Hematopoietic multipotent progenitor cell treated with erythropoietin and hydrocortisone succinate and interleukin-3 and kit ligand, for 4 days (in vitro differentiated cells): ENCODE data around the gene TBC1D7.
A peak's percentile ranks its signal among the peaks of the same experiment; 100 is the strongest.
"Not testable (repeated sequence)": the region's sequence is repeated elsewhere in the genome, so short reads cannot be mapped to it uniquely, and the experiment has no call there.

Experiments
- DNase-seq: peaks from one replicate; pipeline ENCODE4 v3.0.0-alpha.2; 2015

Gene TBC1D7

GRCh38 chr6:13355999-13356785 is 27.9 kb upstream of the TBC1D7 start:
- no peak for DNase-seq

- DNase-seq: peak; percentile 90
Observed at GRCh38 chr6:13355043-13355945, 27.0 kb upstream of the TBC1D7 start.

DNA sequence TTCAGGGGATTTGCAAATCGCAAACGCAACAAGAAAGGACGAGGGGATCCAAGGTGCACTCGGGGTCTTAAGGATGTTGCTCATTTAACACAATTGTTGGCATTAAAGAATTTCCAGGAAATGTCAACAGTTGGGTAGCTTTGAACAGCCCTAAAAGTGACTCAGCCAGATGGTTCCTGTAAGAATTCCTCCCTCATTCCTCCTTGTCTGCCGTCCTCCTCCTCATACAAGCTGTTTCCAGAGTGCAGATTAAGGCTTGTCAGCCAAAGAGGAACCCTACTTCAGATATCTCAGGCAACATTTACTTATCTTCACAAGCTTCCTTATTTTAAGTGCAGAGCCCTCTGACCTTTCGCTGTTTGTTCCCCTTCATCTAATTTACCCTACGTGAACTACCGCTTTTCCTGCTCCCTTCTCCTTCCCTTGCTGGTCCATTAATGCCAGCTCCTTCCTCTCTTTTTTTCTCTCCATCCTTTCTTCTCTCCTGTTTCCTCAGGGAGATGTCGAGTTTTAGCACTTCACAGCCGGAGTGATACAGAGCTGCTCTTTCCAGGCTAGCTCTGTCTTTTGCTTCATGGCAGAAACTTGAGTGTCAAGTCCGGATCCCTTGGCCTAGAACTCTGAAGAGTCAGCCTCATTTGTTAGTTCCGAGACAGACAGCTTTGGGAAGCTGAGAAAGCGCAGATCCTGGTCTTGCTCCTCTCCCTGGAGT is 26.1 kb upstream of the TBC1D7 start:
- peak; percentile 85 for DNase-seq

GRCh38 chr6:13352165-13352564 is 23.8 kb upstream of the TBC1D7 start:
- DNase-seq: no peak

DNA sequence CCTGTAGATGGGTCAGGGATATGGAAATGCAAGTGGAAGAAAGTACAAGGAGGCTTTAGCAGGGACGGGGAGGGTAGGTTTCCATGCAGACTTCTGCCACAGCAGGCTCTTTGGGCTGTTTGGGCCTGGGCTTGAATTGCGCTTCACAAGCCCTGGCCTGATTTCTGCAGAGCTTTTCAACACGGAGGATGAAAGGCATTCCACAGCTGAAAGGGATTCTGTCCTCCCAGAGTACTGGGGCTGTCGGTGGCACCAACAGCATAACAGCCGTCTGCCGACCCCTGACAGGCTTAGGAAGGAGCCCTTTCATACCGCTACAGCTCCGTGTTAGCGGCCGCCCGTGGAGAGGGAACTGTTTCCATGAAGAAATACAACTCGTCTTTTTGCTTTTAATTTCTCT is 22.9 kb upstream of the TBC1D7 start:
- DNase-seq: no peak

- DNase-seq: no peak
Observed at GRCh38 chr6:13349811-13350506, 21.6 kb upstream of the TBC1D7 start.

- DNase-seq: no peak
Observed at GRCh38 chr6:13348334-13349113, 20.2 kb upstream of the TBC1D7 start.

- DNase-seq: no peak
Observed at GRCh38 chr6:13346245-13346644, 17.9 kb upstream of the TBC1D7 start.

DNA sequence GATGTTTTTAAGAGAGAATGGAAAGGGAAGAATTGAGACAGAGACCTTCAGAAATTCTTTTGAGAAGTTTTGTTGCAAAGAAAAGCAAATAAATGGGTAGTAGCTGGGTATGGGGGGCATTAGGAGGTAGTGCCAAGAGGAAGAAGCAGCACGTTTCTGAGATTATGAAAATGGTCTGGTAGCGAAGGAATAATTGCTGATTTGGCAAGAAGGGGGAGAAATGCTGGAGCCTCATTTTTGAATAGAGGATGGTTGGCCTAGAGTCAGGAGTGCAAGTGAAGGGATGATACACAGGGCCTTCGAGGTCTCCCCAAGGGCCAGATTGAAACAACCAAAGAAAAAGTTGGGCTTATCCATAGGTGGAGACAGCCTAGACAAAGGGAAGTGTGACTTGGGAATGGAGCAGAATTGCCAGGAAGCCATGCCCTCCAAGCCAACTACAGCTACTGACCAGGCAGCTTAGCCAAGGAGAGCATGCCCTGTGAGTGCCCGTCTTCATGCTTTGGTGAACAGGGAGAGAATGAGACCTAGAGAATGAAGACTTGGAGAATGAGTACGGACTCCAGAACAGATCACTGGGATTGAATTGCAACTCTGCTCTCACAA is 14.2 kb upstream of the TBC1D7 start:
- DNase-seq: no peak

GRCh38 chr6:13339863-13340630 is 11.7 kb upstream of the TBC1D7 start:
- DNase-seq: no peak

- peak; percentile 79 for DNase-seq
Observed at GRCh38 chr6:13338038-13338437, 9.7 kb upstream of the TBC1D7 start.

DNA sequence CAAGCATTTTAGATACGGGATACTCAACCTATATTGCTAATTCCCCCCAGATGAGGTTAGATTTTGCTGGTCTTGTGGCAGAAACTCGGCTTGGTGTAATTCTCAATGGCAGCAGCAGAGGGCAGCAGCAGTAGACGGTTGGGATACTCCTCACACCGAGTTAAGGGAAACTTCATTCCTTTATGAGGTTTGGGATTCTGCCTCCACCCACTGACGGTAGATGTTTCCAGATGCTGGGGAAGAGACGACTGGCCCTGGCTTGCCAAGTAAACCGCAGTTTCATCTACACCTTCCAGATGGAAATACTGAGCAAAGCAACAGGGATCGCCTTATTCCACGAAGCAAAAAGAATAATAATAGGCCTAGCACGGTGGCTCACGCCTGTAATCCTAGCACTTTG is 8.2 kb upstream of the TBC1D7 start:
- DNase-seq: peak; percentile 88

- DNase-seq: peak; percentile 96
Observed at GRCh38 chr6:13334953-13335352, 6.6 kb upstream of the TBC1D7 start.

- no peak for DNase-seq
Observed at GRCh38 chr6:13332349-13332706, 4.0 kb upstream of the TBC1D7 start.

- peak; percentile 78 for DNase-seq
Observed at GRCh38 chr6:13331516-13332348, 3.4 kb upstream of the TBC1D7 start.

DNA sequence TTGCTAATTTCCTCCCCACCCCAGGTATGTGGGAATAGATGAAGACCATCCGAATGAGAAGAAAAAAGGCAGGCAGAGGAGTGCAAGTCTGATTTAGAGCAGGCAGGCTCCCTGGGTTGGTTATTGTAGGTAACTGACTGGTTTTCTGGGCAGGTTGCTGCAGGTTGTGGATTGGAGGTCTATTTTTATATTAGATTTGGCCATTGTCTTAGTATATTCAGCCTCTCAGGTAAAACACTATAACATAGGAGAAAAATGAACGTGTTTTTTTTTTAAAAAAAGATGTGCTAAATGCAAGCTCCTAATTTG is 492 bp upstream of the TBC1D7 start:
- DNase-seq: no peak

DNA sequence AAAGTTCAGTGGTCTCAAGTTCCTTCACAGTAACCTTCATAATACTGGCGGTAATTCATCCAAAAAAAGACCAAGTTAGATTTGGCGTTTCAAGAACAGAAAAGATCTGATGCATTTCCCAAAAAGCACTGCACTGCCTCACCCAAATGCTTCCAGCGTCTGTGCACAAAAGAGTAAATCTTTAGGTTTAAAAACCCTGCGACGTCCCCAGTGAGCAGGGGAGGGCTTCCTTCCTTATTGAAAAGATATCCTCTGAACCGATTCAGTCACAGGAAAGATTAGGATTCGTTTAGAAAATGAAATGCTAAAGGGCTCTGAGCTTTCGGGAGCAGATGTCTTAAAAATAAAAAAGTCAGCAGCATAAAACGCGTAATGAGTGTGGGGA is 654 bp downstream of the TBC1D7 start:
- DNase-seq: peak; percentile 57

DNA sequence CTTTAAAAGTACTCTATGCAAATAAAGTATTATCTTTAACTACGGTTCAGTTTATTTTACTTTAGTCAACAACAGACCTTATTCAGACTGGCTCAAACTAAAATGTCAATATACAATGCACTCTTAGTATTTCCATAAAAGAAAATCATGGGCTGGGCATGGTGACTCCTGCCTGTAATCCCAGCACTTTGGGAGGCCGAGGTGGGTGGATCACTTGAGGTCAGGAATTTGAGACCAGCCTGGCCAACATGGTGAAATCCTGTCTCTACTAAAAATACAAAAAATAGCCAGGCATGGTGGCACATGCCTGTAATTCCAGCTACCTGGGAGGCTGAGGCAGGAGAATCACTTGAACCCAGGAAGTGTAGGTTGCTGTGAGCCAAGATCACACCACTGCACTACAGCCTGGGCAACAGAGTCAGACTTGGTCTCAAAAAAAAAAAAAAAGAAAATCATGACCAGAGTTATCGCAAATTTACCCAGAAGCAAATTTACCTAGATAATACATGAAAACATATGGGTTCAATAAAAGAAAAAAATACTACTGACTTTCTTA is 2.2 kb downstream of the TBC1D7 start:
- DNase-seq: not testable (repeated sequence)

DNA sequence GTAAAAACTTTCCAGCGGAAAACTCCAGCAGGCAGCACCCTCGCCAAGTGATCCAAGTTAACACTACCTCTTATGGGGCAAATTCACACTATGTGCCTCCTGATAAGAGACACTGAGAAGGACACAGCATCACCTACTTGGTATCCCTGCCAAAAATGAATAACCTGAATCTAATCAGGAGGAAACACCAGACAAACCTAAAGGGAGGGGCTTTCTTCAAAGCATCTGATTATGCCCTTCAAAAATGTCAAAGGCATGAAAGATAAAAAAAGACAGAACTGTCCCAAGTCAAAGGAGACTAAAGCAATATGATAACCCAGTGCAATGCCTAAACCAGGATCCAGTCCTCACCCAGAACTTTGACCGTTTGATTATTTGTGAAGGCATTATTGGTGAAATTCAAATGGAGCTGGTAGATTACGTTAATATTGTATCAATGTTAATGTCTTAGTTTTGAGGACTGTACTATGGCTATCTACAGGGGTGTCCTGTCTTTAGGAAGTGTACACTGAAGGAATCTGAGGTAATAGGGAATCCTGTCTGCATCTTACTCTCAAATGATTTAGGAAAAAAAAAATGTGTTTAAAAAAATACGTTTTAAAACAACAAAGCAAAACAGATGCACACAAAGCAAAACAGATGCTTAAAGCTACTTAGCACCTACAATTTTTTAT is 8.3 kb downstream of the TBC1D7 start:
- peak; percentile 90 for DNase-seq
